GM12872 (cell line): Measurements from ENCODE around the gene UNC5A.

Source experiments
- TF ChIP-seq, protein P1 (sequence below): IDR thresholded peaks from 3 replicates; pipeline ENCODE4 v1.5.1; 2011; ENCODE audit warnings: low read depth, mild to moderate bottlenecking, low read length, moderate library complexity; ENCODE audit not compliant: insufficient read depth

The UNC5A gene

DNA sequence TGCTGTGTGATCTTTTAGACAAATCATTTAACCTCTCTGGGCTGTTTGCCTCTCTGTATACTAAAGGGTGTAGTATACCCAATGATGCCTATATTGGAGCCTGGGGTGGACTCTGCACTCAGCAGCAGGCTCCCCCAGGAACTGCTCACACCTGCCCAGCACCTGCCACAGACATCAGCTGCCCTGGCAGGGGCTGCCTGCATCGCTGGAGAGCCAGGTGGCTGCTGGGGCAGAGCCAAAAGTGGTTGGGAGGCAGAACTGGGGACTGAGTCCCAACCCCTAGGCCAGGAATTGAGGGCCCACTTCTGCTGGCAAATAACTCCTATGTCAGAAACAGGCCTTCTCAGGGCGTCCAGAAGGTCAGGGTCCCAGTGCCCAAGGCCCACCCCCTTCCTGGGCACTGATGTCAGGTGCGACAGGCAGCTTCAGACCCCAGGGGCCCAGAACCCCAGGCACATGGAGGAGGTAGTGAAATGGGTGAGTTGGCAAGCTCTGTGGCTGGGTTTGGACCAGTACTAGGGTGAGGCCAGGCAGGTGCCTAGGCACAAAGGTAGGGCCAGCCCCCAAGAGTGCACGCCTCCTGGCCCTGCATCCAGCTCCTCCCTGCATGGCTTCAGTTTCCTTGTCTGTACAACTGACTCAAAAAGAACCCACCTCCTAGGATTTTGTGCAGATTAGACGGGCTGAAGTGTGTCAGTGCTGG is 5.8 kb downstream of the UNC5A start:
- TF ChIP-seq, protein P1, sequence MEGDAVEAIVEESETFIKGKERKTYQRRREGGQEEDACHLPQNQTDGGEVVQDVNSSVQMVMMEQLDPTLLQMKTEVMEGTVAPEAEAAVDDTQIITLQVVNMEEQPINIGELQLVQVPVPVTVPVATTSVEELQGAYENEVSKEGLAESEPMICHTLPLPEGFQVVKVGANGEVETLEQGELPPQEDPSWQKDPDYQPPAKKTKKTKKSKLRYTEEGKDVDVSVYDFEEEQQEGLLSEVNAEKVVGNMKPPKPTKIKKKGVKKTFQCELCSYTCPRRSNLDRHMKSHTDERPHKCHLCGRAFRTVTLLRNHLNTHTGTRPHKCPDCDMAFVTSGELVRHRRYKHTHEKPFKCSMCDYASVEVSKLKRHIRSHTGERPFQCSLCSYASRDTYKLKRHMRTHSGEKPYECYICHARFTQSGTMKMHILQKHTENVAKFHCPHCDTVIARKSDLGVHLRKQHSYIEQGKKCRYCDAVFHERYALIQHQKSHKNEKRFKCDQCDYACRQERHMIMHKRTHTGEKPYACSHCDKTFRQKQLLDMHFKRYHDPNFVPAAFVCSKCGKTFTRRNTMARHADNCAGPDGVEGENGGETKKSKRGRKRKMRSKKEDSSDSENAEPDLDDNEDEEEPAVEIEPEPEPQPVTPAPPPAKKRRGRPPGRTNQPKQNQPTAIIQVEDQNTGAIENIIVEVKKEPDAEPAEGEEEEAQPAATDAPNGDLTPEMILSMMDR: no peak

DNA sequence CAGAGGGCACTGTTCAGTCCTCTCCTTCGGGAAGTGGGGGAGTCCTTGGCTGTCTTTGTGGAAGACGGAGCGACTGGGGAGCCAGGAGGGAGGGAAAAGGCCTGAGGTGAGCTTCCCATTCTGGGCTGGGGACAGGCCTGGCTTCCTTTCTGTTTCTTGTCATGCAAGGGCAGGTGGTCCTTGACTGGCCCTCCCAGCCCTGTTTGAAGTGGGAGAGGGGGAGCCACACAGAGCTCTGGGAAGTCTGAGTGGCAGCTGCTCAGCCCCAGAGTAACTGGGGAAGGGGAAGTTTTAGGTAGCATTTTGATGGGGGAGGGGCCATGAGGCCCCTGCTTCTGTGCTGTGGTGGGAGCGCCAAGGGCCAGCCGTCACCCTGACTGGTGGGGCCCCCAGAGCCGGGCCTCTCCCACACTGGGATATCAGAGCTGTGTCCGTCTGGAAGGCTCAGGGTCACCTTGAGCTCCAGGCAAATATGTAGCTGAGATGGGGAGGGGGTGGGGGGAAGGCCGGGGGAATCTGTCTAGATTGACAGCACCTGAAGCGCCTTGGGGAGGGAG is 6.5 kb downstream of the UNC5A start:
- TF ChIP-seq, protein P1: no peak

DNA sequence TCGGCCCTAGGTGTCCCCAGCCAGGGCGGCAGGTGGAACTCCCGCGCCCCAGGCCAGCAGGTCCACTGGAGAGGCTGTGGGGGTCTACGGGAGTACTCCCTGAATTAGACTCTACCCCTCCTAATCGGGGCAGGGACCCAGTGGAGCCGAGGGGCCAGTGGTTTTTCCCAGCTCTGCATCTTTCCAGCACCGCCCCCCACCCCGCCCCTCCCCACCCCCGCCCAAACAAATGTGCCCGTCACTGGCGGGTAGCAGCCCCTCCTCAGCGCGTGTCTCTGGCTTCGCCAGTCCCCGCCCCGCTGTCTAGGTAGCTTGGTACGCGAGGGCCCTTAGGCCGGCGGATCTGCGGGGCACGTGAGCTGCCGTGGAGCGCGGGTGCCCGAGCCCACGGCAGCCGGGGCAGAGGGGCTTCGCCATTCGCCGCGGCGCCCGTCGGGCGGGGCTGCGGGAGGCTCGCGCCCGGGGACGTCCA is 7.0 kb downstream of the UNC5A start:
- TF ChIP-seq, protein P1: no peak

DNA sequence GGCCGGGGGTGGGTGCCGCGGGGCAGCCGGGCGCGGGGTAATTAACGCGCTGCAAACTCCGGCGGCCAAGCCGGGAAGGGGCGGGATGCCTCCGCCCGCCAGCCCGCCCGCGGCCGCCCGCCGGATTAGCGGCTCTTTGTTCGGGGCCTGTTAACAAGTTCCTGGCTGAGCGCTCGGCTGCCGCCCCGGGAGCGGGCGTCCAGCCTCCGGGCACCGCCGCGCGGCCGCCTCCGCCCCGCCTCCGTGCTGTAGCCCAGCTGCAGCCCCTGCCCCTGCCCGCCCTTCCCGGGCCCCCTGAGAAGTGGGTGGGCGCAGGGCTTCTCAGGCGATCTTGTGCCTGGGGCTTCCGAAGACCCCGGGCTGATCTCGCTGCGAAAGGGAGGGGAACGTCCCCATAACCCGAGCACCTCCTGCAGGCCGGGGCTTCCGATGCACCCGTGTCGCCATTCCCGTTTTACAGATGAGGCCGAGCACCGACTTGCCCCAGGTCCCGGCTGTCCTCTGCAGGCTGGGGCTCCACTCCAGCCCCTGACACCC is 7.5 kb downstream of the UNC5A start:
- TF ChIP-seq, protein P1: peak; percentile 66

DNA sequence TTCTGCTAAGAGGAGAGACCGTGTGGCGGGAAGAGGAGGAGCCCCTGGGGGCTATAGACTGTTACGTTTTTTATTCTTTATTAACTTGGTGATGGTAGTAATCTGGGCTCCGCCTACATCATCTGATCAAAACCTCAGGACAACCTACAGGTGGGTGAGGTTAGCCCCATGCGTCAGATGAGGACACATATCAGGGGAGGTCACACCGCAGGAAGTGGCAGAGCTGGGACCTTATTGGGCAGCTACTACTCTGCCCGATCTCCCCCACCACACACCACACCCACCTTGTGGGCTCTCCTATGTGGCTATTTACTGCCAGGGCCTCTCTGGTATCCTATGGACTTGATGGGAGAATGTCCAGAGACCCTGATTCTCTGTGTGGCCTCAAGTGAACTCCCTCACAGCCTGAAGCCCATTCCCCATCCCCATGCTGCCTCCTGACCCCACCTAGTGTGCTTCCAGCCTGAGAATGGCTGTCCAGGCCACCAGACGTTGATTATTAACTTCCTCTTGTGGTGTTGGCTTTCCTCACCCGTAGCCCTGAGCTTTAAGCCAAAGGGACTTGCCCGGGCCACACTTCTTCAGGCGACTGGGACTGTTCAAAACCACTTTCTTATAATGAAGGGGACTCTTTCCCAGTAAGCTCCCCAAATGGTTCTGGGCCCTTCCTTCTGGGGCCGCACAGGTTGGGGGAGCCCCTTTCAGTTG is 8.2 kb downstream of the UNC5A start:
- TF ChIP-seq, protein P1: no peak

DNA sequence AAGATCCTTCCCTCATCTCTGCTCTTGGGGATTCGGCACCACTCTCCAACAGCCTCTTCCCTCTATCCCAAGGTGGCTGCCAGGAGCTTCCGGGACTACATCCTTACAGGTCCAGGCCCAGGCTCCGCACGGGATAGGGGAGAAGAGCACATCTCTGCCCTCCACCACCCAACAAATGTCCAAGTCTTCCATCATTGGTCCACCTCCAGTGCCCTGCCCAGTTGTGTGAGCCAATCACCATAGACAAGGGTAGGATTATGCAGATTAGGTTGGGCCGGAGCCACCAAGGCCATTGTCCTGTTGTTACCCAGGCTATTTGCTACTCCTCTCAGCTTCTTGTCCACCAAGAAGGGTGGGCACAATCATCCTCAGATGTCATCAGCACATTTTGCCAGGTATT is 9.1 kb downstream of the UNC5A start:
- TF ChIP-seq, protein P1: no peak

DNA sequence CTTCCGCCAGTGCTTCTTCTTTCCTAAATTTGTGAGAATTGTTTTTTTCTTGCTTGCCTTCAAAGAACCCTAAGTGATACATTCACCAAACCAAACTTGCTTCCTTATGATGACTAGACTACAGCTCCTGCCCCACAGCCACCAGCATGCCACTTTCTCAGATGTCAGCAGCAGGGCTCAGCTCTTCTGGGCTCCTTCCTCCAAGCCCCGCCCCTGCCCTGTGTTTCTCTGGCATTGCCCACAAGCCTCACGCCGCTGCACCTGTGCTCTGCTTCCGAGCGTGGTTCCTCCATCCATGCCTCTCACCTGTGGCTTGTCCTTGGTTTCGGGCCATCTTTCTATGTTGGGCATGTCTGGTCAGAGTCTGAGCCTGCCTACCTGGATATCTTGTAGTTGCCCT is 10.6 kb downstream of the UNC5A start:
- TF ChIP-seq, protein P1: no peak
